GM21526 (cell line): ENCODE measurements around the gene IQGAP2.
"Not testable (repeated sequence)": the region's sequence is repeated elsewhere in the genome, so short reads cannot be mapped to it uniquely, and the experiment has no call there.

Source experiments
- ATAC-seq: cut with Tn5 transposase; IDR thresholded peaks from one replicate; pipeline ENCODE4 v1.9.1; 2021; ENCODE audit warnings: moderate library complexity; ENCODE audit not compliant: unreplicated experiment, low FRiP score

IQGAP2 gene

GRCh38 chr5:76493190-76493837 lies 90.2 kb downstream of the IQGAP2 start:
- no peak for ATAC-seq

- no peak for ATAC-seq
Observed at GRCh38 chr5:76494201-76494600, 91.1 kb downstream of the IQGAP2 start.

- ATAC-seq = no peak
Observed at GRCh38 chr5:76495870-76496269, 92.8 kb downstream of the IQGAP2 start.

GRCh38 chr5:76497065-76497460 lies 94.0 kb downstream of the IQGAP2 start:
- ATAC-seq = no peak

GRCh38 chr5:76497986-76498717 lies 95.1 kb downstream of the IQGAP2 start:
- no peak for ATAC-seq

- ATAC-seq = no peak
Observed at GRCh38 chr5:76499507-76500161, 96.5 kb downstream of the IQGAP2 start.

GRCh38 chr5:76500633-76501393 lies 97.7 kb downstream of the IQGAP2 start:
- no peak for ATAC-seq

- no peak for ATAC-seq
Observed at GRCh38 chr5:76503929-76504328, 100.8 kb downstream of the IQGAP2 start.

GRCh38 chr5:76504901-76505564 lies 101.9 kb downstream of the IQGAP2 start:
- no peak for ATAC-seq

- no peak for ATAC-seq
Observed at GRCh38 chr5:76513476-76513875, 110.4 kb downstream of the IQGAP2 start.

GRCh38 chr5:76514292-76514691 lies 111.2 kb downstream of the IQGAP2 start:
- no peak for ATAC-seq

- ATAC-seq = no peak
Observed at GRCh38 chr5:76514713-76515112, 111.6 kb downstream of the IQGAP2 start.

GRCh38 chr5:76517334-76517733 lies 114.2 kb downstream of the IQGAP2 start:
- no peak for ATAC-seq

- not testable (repeated sequence) for ATAC-seq
Observed at GRCh38 chr5:76518246-76518645, 115.2 kb downstream of the IQGAP2 start.

- no peak for ATAC-seq
Observed at GRCh38 chr5:76521240-76521758, 118.2 kb downstream of the IQGAP2 start.

GRCh38 chr5:76522103-76522935 lies 119.2 kb downstream of the IQGAP2 start:
- no peak for ATAC-seq

GRCh38 chr5:76524101-76524835 lies 121.2 kb downstream of the IQGAP2 start:
- ATAC-seq = no peak

- no peak for ATAC-seq
Observed at GRCh38 chr5:76524868-76525267, 121.8 kb downstream of the IQGAP2 start.

- no peak for ATAC-seq
Observed at GRCh38 chr5:76525956-76526355, 122.9 kb downstream of the IQGAP2 start.
